GM06990 (cell line): Measurements from ENCODE around the gene CD109.

Source experiments
- DNase-seq: peaks from one replicate; pipeline ENCODE4 v3.0.0-alpha.2; 2011; ENCODE audit not compliant: insufficient read length; ENCODE audit errors: extremely low read depth
- H3K27me3 ChIP-seq: replicated peaks from 2 replicates; pipeline ENCODE4 v1.6.0; 2011; ENCODE audit warnings: low read length; ENCODE audit not compliant: control insufficient read depth, insufficient read depth
- H3K36me3 ChIP-seq: 2 replicates; pipeline ENCODE4 v1.5.1; 2011; ENCODE audit warnings: low read length; ENCODE audit not compliant: control insufficient read depth, insufficient read depth
- H3K4me3 ChIP-seq: replicated peaks from 2 replicates; pipeline ENCODE4 v1.5.1; 2011; ENCODE audit warnings: low read depth, mild to moderate bottlenecking, control low read depth, low read length
- TF ChIP-seq, protein P1 (sequence below): IDR thresholded peaks from 2 replicates; pipeline ENCODE4 v1.5.1; 2011; ENCODE audit warnings: low read length, control low read depth, mild to moderate bottlenecking, inconsistent platforms; ENCODE audit not compliant: insufficient read depth, poor library complexity, severe bottlenecking

Gene CD109

DNA sequence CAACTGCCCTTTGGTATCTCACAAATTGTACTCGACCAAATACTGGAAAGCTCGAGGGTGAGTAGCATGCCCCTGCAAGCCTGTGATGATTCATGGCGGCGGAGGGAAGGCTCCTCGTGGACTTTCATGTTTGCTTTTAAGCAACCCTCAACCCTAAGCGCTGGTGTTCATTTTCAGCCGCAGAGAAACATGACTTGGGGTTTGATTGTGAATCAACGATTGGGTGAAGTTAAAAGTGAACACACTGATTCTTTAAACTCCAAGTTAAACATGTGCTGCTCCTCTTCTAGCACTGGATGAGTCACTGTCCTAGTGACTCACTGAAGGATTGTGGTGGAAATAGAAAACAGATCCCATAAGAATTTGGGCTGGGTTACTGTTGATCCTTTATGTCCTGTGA, 8.3 kb downstream of the CD109 start:
- no peak overlapping the region for H3K4me3 ChIP-seq
- no peak for DNase-seq
- no peaks in the 10 kb centered on the region for H3K36me3 ChIP-seq
- TF ChIP-seq, protein P1, sequence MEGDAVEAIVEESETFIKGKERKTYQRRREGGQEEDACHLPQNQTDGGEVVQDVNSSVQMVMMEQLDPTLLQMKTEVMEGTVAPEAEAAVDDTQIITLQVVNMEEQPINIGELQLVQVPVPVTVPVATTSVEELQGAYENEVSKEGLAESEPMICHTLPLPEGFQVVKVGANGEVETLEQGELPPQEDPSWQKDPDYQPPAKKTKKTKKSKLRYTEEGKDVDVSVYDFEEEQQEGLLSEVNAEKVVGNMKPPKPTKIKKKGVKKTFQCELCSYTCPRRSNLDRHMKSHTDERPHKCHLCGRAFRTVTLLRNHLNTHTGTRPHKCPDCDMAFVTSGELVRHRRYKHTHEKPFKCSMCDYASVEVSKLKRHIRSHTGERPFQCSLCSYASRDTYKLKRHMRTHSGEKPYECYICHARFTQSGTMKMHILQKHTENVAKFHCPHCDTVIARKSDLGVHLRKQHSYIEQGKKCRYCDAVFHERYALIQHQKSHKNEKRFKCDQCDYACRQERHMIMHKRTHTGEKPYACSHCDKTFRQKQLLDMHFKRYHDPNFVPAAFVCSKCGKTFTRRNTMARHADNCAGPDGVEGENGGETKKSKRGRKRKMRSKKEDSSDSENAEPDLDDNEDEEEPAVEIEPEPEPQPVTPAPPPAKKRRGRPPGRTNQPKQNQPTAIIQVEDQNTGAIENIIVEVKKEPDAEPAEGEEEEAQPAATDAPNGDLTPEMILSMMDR, result no peak
- H3K27me3 ChIP-seq, result no peaks in the 10 kb centered on the region

DNA sequence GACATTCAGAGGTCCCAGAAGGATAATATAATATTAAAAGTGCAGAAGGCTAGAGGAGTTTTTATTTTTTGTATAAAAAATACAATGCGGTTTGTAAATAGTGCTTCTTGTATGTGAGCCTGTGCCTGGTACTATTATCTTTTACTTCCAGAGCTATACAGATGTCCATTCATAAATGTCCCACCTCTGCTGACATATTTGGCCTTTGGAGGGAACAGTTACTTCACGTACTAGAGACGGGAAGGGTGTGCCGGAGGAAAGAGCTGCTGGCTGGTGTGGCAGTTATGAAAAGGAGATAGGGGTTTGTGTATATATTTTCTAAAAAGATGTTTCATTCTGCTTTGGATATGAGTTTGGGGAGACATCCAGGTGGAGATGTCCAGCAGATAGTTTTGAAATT, 8.8 kb downstream of the CD109 start:
- Histone ChIP-seq H3K4me3 (no peak overlapping the region), H3K27me3 (no peaks in the 10 kb centered on the region), H3K36me3 (no peaks in the 10 kb centered on the region)
- TF ChIP-seq, protein P1, result no peak
- no peak for DNase-seq

DNA sequence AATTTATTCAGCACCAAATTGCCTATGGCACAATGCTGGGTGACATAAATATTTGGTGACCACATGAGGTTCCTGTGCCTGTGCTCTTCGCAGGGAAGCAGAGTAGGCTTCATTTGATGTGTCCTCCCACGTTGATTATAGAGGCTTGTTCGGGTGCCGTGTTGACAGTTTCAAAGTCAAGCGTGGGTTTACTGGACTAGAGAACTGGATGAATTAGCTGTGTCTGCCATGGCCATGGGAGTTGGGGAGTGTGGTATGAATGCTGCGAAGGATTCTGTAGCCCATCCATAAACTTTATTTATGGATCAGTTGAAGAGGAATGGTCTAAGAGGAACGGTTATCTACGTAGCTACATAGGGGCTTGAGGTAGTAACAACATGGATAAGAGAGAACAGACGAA, 11.0 kb downstream of the CD109 start:
- no peaks in the 10 kb centered on the region for H3K27me3 ChIP-seq
- H3K36me3 ChIP-seq, result no peaks in the 10 kb centered on the region
- no peak overlapping the region for H3K4me3 ChIP-seq
- no peak for DNase-seq
- TF ChIP-seq, protein P1, result no peak

DNA sequence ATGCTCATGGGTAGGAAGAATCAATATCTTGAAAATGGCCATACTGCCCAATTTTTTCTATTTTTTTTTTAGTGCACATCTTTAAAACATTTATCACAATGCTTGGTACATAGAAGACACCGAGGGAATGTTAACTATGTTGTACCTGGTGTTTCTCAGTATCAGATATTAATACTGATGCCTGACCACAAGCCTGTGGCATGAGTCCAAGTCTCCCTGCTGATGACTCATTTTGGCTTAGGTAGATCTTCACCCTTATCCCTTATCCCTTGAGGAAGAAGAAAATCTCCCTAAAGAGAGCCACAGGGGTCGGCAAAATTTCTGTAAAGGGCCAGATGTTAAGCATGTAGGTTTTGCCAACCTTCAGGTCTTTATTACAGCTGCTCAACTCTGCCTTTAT, 14.5 kb downstream of the CD109 start:
- TF ChIP-seq, protein P1, result no peak
- Histone ChIP-seq H3K36me3 (no peaks in the 10 kb centered on the region), H3K27me3 (no peaks in the 10 kb centered on the region), H3K4me3 (no peak overlapping the region)
- no peak for DNase-seq

DNA sequence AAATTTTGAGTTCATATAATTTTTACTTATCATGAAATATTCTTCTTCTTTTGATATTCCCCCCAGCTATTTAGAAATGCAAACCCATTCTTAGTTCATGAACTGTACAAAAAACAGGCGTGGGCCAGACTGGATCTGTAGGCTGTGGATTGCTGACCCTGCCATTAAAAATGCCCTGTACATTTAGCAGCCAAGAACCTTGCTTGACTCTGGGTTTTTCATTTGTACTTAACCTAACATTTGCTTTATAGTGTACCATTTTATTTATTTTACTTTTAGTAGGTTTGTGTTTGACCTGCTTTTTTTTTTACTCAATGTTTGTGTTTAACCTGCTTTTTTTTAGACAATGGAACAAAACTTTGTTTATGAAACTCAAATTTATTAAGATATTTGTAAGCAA, 14.9 kb downstream of the CD109 start:
- Histone ChIP-seq H3K4me3 (no peak overlapping the region), H3K27me3 (no peaks in the 10 kb centered on the region), H3K36me3 (no peaks in the 10 kb centered on the region)
- TF ChIP-seq, protein P1, result no peak
- DNase-seq, result no peak

DNA sequence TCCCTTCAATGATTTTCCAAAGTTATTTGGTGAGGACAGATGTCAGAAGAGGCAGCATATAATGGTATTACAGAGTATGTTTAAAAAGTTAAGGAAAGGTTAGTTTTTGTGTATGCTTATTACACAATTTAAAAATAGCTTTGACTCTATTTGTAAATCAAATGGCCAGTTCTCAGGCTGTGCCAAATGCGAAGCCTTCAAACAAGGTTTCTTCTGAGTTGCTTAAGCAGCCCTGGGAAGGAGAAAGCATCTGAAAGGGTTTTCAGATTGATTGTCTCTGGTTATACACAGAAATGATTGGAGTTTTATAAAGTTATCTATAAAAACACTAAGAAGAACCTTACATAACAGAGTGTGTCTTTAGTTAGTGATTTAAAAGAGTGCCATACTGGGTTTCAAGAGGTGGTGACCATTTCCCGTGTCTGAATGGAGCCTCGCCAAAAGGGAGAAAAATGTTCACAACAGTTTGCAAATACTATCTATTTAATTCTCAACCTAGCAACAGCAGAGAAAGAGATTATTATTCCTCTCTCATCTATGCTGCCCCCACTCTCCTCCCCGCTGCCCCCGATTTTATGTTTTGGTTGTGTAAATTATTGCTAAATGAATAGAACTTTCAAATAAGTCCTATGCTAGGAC, 16.7 kb downstream of the CD109 start:
- no peak for DNase-seq
- TF ChIP-seq, protein P1, result no peak
- Histone ChIP-seq H3K27me3 (no peaks in the 10 kb centered on the region), H3K4me3 (no peak overlapping the region), H3K36me3 (no peaks in the 10 kb centered on the region)
